GM18868 (cell line): ENCODE data around the gene CCS.
"Not testable (repeated sequence)": the region's sequence is repeated elsewhere in the genome, so short reads cannot be mapped to it uniquely, and the experiment has no call there.

Source experiments
- ATAC-seq: cut with Tn5 transposase; IDR thresholded peaks from one replicate; pipeline ENCODE4 v1.9.1; 2021; ENCODE audit warnings: mild to moderate bottlenecking, moderate library complexity; ENCODE audit not compliant: unreplicated experiment

CCS gene

GRCh38 chr11:66625041-66625751 is 32.2 kb downstream of the CCS start:
- no peak for ATAC-seq

GRCh38 chr11:66625752-66626149 is 32.8 kb downstream of the CCS start:
- ATAC-seq, result no peak

GRCh38 chr11:66626382-66626781 is 33.4 kb downstream of the CCS start:
- ATAC-seq, result no peak

- ATAC-seq, result no peak
These were observed 33.9 kb downstream of the CCS start for GRCh38 chr11:66626926-66627325.

- no peak for ATAC-seq
These were observed 35.1 kb downstream of the CCS start for GRCh38 chr11:66628061-66628603.

GRCh38 chr11:66629356-66629755 is 36.4 kb downstream of the CCS start:
- ATAC-seq, result no peak

GRCh38 chr11:66631883-66632282 is 38.9 kb downstream of the CCS start:
- no peak for ATAC-seq

GRCh38 chr11:66632952-66633351 is 40.0 kb downstream of the CCS start:
- ATAC-seq, result no peak

GRCh38 chr11:66636411-66636810 is 43.4 kb downstream of the CCS start:
- no peak for ATAC-seq

- ATAC-seq, result no peak
These were observed 44.7 kb downstream of the CCS start for GRCh38 chr11:66637557-66638176.

GRCh38 chr11:66638177-66639065 is 45.4 kb downstream of the CCS start, which contains the start of gene RBM4:
Gene RBM4 (plus strand): TSS chr11:66638703. CDS start chr11:66639712, 1,009 bp downstream.
- peak; percentile 94 for ATAC-seq

- ATAC-seq, result no peak
These were observed 46.3 kb downstream of the CCS start for GRCh38 chr11:66639066-66639813.

GRCh38 chr11:66639814-66640340 is 46.9 kb downstream of the CCS start:
- not testable (repeated sequence) for ATAC-seq

GRCh38 chr11:66641834-66642233 is 48.8 kb downstream of the CCS start:
- ATAC-seq, result no peak

GRCh38 chr11:66643745-66644437 is 50.9 kb downstream of the CCS start:
- ATAC-seq, result no peak

- ATAC-seq, result no peak
These were observed 53.8 kb downstream of the CCS start for GRCh38 chr11:66646828-66647227.

GRCh38 chr11:66649903-66650302 is 56.9 kb downstream of the CCS start:
- ATAC-seq, result no peak

GRCh38 chr11:66651016-66651415 is 58.0 kb downstream of the CCS start:
- ATAC-seq, result no peak

- no peak for ATAC-seq
These were observed 59.7 kb downstream of the CCS start for GRCh38 chr11:66652651-66653050.

- ATAC-seq, result no peak
These were observed 60.1 kb downstream of the CCS start for GRCh38 chr11:66653123-66653522.
